OCI-LY1 (cell line): Measurements from ENCODE around the gene RPL38.

Experiments used
- CTCF ChIP-seq: fragments of 200-600 bp; sonication (generic), shearing (Covaris generic); IDR thresholded peaks from 2 replicates; pipeline ENCODE4 v1.5.1; 2017; ENCODE audit warnings: mild to moderate bottlenecking, antibody characterized with exemption, low read length, moderate library complexity, mixed read lengths
- EZH2 ChIP-seq: fragments of 200-600 bp; sonication (generic), shearing (Covaris generic); IDR thresholded peaks from 2 replicates; pipeline ENCODE4 v1.8.0; 2017; ENCODE audit warnings: borderline replicate concordance, mixed run types, mild to moderate bottlenecking, antibody characterized with exemption, low read length, moderate library complexity, mixed read lengths

- no peak for TF ChIP-seq EZH2
- TF ChIP-seq CTCF, result no peak
Observed at GRCh38 chr17:74224959-74225725, 21.7 kb downstream of the RPL38 start.
